Activated CD8-positive, alpha-beta T cell treated with anti-CD3 and anti-CD28 coated beads, Interleukin-2, amount 10 ng/mL, durations not matched to agents 7 days and 5 days (primary cell): ENCODE measurements around the gene GLP2R. TPM values are rescaled to one million over a fixed set of nuclear protein-coding genes. Genes with fewer than 3 reads are reported as not detected.

ENCODE experiments used
- ATAC-seq: fragments of 150-1000 bp; cut with Tn5 transposase; one replicate; pipeline ENCODE4 v1.10.0; 2021; ENCODE audit warnings: moderate library complexity
- CTCF ChIA-PET: fragments of 350-600 bp; sonication (Branson Sonifier 250); formaldehyde crosslinking; loops from one replicate; lab custom pipeline; 2021; ENCODE audit warnings: antibody characterized with exemption; lab: Charles Lee
- POLR2A ChIA-PET: fragments of 350-600 bp; sonication (Branson Sonifier 250); formaldehyde crosslinking; loops from one replicate; lab custom pipeline; 2021; ENCODE audit warnings: antibody characterized with exemption; lab: Charles Lee
- DNase-seq: peaks from one replicate; pipeline ENCODE4 v3.0.0-alpha.2; 2020
- H3K27ac Mint-ChIP-seq: one replicate; pipeline ENCODE4 v1.8.0; 2021; ENCODE audit warnings: mild to moderate bottlenecking, mixed read lengths
- H3K27me3 Mint-ChIP-seq: one replicate; pipeline ENCODE4 v1.8.0; 2021; ENCODE audit warnings: low read depth, mixed read lengths
- H3K36me3 Mint-ChIP-seq: one replicate; pipeline ENCODE4 v1.8.0; 2021; ENCODE audit warnings: low read depth, mixed read lengths
- H3K4me1 Mint-ChIP-seq: one replicate; pipeline ENCODE4 v1.8.0; 2021; ENCODE audit warnings: low read depth, mixed read lengths
- H3K4me3 Mint-ChIP-seq: one replicate; pipeline ENCODE4 v1.8.0; 2021; ENCODE audit warnings: mild to moderate bottlenecking, mixed read lengths
- H3K9me3 Mint-ChIP-seq: one replicate; pipeline ENCODE4 v1.8.0; 2022; ENCODE audit warnings: mixed read lengths; ENCODE audit not compliant: insufficient read depth
- total RNA-seq, 2 experiments: library from RNA; stranded (reverse); gene quantifications; one replicate each; pipeline ENCODE4 v1.2.3, GENCODE V29; 2021

GLP2R gene
- total RNA-seq, 2 experiments from 2014 or later = not detected

GRCh38 chr17:9837551-9838471 lies 12.1 kb downstream of the GLP2R start:
- no peaks in the 10 kb centered on the region for H3K27me3 Mint-ChIP-seq
- ATAC-seq (no peak), DNase-seq (no peak)
- H3K36me3 Mint-ChIP-seq = no peaks in the 10 kb centered on the region
- POLR2A ChIA-PET = no interaction called here
- H3K9me3 Mint-ChIP-seq = no peaks in the 10 kb centered on the region
- H3K27ac Mint-ChIP-seq = no peak overlapping the region
- H3K4me3 Mint-ChIP-seq = no peak overlapping the region
- CTCF ChIA-PET = no interaction called here
- no peaks in the 10 kb centered on the region for H3K4me1 Mint-ChIP-seq

- no peaks in the 10 kb centered on the region for H3K36me3 Mint-ChIP-seq
- DNase-seq (no peak), ATAC-seq (no peak)
- H3K4me1 Mint-ChIP-seq = no peaks in the 10 kb centered on the region
- no peaks in the 10 kb centered on the region for H3K9me3 Mint-ChIP-seq
- H3K27me3 Mint-ChIP-seq = no peaks in the 10 kb centered on the region
- POLR2A ChIA-PET = no interaction called here
- no peak overlapping the region for H3K27ac Mint-ChIP-seq
- CTCF ChIA-PET = no interaction called here
- H3K4me3 Mint-ChIP-seq = no peak overlapping the region
Measured at GRCh38 chr17:9839433-9839832, 13.7 kb downstream of the GLP2R start.

- CTCF ChIA-PET = interaction anchor here (0.9 to 1.2 kb wide), 2 partner anchors 74 to 98 kb away, joined by 3 read pairs; no protein-coding TSS in a partner anchor
- Mint-ChIP-seq H3K4me1 (no peaks in the 10 kb centered on the region), H3K9me3 (no peaks in the 10 kb centered on the region), H3K36me3 (no peaks in the 10 kb centered on the region), H3K27me3 (no peaks in the 10 kb centered on the region), H3K4me3 (no peak overlapping the region), H3K27ac (no peak overlapping the region)
- POLR2A ChIA-PET = no interaction called here
- ATAC-seq (no peak), DNase-seq (no peak)
Measured at GRCh38 chr17:9842057-9842758, 16.5 kb downstream of the GLP2R start.

GRCh38 chr17:9843152-9844010 lies 17.7 kb downstream of the GLP2R start:
- H3K4me3 Mint-ChIP-seq = no peak overlapping the region
- no peaks in the 10 kb centered on the region for H3K36me3 Mint-ChIP-seq
- H3K27me3 Mint-ChIP-seq = no peaks in the 10 kb centered on the region
- no peaks in the 10 kb centered on the region for H3K4me1 Mint-ChIP-seq
- no peak for DNase-seq
- H3K9me3 Mint-ChIP-seq = no peaks in the 10 kb centered on the region
- ATAC-seq = no peak
- ChIA-PET CTCF (no interaction called here), POLR2A (no interaction called here)
- no peak overlapping the region for H3K27ac Mint-ChIP-seq

- DNase-seq (no peak), ATAC-seq (no peak)
- no peak overlapping the region for H3K4me3 Mint-ChIP-seq
- H3K36me3 Mint-ChIP-seq = no peaks in the 10 kb centered on the region
- CTCF ChIA-PET = no interaction called here
- no peak overlapping the region for H3K27ac Mint-ChIP-seq
- POLR2A ChIA-PET = no interaction called here
- H3K9me3 Mint-ChIP-seq = no peaks in the 10 kb centered on the region
- no peaks in the 10 kb centered on the region for H3K27me3 Mint-ChIP-seq
- H3K4me1 Mint-ChIP-seq = no peaks in the 10 kb centered on the region
Measured at GRCh38 chr17:9844153-9844552, 18.4 kb downstream of the GLP2R start.

- no peaks in the 10 kb centered on the region for H3K4me1 Mint-ChIP-seq
- DNase-seq (no peak), ATAC-seq (no peak)
- ChIA-PET POLR2A (no interaction called here), CTCF (no interaction called here)
- no peaks in the 10 kb centered on the region for H3K9me3 Mint-ChIP-seq
- H3K27me3 Mint-ChIP-seq = no peaks in the 10 kb centered on the region
- H3K36me3 Mint-ChIP-seq = no peaks in the 10 kb centered on the region
- H3K4me3 Mint-ChIP-seq = no peak overlapping the region
- no peak overlapping the region for H3K27ac Mint-ChIP-seq
Measured at GRCh38 chr17:9845306-9845705, 19.6 kb downstream of the GLP2R start.

GRCh38 chr17:9850151-9850550 lies 24.4 kb downstream of the GLP2R start:
- no peaks in the 10 kb centered on the region for H3K27me3 Mint-ChIP-seq
- no peaks in the 10 kb centered on the region for H3K4me1 Mint-ChIP-seq
- no peaks in the 10 kb centered on the region for H3K36me3 Mint-ChIP-seq
- no peak for ATAC-seq
- no peak overlapping the region for H3K4me3 Mint-ChIP-seq
- no peak overlapping the region for H3K27ac Mint-ChIP-seq
- ChIA-PET CTCF (no interaction called here), POLR2A (interaction anchor here (0.5 kb wide), 1 partner anchor 222 kb away, joined by 3 read pairs; no protein-coding TSS in a partner anchor)
- DNase-seq = no peak
- H3K9me3 Mint-ChIP-seq = no peaks in the 10 kb centered on the region

GRCh38 chr17:9854255-9854654 lies 28.5 kb downstream of the GLP2R start:
- H3K4me3 Mint-ChIP-seq = no peak overlapping the region
- H3K36me3 Mint-ChIP-seq = no peaks in the 10 kb centered on the region
- no peak for ATAC-seq
- POLR2A ChIA-PET = no interaction called here
- no peak overlapping the region for H3K27ac Mint-ChIP-seq
- no peaks in the 10 kb centered on the region for H3K27me3 Mint-ChIP-seq
- no peak for DNase-seq
- H3K4me1 Mint-ChIP-seq = no peaks in the 10 kb centered on the region
- H3K9me3 Mint-ChIP-seq = peaks cover 12% of the 10 kb centered on the region
- CTCF ChIA-PET = no interaction called here

- Mint-ChIP-seq H3K4me1 (no peaks in the 10 kb centered on the region), H3K9me3 (peaks cover 12% of the 10 kb centered on the region), H3K4me3 (no peak overlapping the region), H3K27ac (no peak overlapping the region), H3K36me3 (no peaks in the 10 kb centered on the region), H3K27me3 (no peaks in the 10 kb centered on the region)
- ChIA-PET CTCF (no interaction called here), POLR2A (interaction anchor here (0.6 kb wide), 1 partner anchor 154 kb away, joined by 3 read pairs; no protein-coding TSS in a partner anchor)
- DNase-seq = no peak
- no peak for ATAC-seq
Measured at GRCh38 chr17:9855036-9855435, 29.3 kb downstream of the GLP2R start.

GRCh38 chr17:9859781-9860180 lies 34.1 kb downstream of the GLP2R start:
- Mint-ChIP-seq H3K27ac (no peak overlapping the region), H3K4me1 (no peaks in the 10 kb centered on the region), H3K9me3 (peaks cover 12% of the 10 kb centered on the region), H3K27me3 (no peaks in the 10 kb centered on the region), H3K36me3 (no peaks in the 10 kb centered on the region), H3K4me3 (no peak overlapping the region)
- CTCF ChIA-PET = no interaction called here
- no peak for DNase-seq
- no peak for ATAC-seq
- POLR2A ChIA-PET = no interaction called here

- ChIA-PET CTCF (no interaction called here), POLR2A (no interaction called here)
- peaks cover 12% of the 10 kb centered on the region for H3K9me3 Mint-ChIP-seq
- H3K4me1 Mint-ChIP-seq = no peaks in the 10 kb centered on the region
- ATAC-seq (no peak), DNase-seq (no peak)
- no peaks in the 10 kb centered on the region for H3K27me3 Mint-ChIP-seq
- no peak overlapping the region for H3K27ac Mint-ChIP-seq
- H3K4me3 Mint-ChIP-seq = no peak overlapping the region
- H3K36me3 Mint-ChIP-seq = no peaks in the 10 kb centered on the region
Measured at GRCh38 chr17:9860851-9861250, 35.1 kb downstream of the GLP2R start.
